Motor neuron (in vitro differentiated cells): Measurements from ENCODE around the gene IL6. TPM values are rescaled to one million over a fixed set of nuclear protein-coding genes. Genes with fewer than 3 reads are reported as not detected.
"Not testable (repeated sequence)": the region's sequence is repeated elsewhere in the genome, so short reads cannot be mapped to it uniquely, and the experiment has no call there.

Experiments
- ATAC-seq, 8 experiments: fragments of 200-7000 bp; cut with Tn5 transposase; replicated peaks in 6 of 8; 2 replicates each; pipeline ENCODE4 v1.8.0; 2021; ENCODE audit warnings: mild to moderate bottlenecking in 8 of 8, moderate library complexity in 8 of 8
- H3K27ac ChIP-seq, 2 donors: fragments of 250-450 bp; sonication (Bioruptor Pico); 2 replicates each; pipeline ENCODE4 v1.9.0; 2021; ENCODE audit warnings: antibody characterized with exemption in 2 of 2, mild to moderate bottlenecking in 2 of 2, moderate library complexity in 1 of 2
- H3K4me1 ChIP-seq, 2 donors: fragments of 250-450 bp; sonication (Bioruptor Pico); replicated peaks in 1 of 2; 2 replicates each; pipeline ENCODE4 v1.6.1; 2021; ENCODE audit warnings: antibody characterized with exemption in 2 of 2, mild to moderate bottlenecking in 2 of 2, moderate library complexity in 1 of 2
- H3K4me3 ChIP-seq, 5 donors: fragments of 250-450 bp; sonication (Bioruptor Pico); 2 replicates each; pipeline ENCODE4 v1.9.0; 2021; ENCODE audit warnings: antibody characterized with exemption in 5 of 5, mild to moderate bottlenecking in 5 of 5, moderate library complexity in 4 of 5
- WGBS, 10 experiments: fragments of 450-650 bp; shearing (Covaris generic); methylation state at CpG; one replicate each; pipeline ENCODE4 v1.0.0; 2022; 5-methylcytosine and 5-hydroxymethylcytosine counted together
- in situ Hi-C, 9 experiments: fragments of 400-800 bp; cut with MboI; loops; one replicate each; pipeline ENCODE4 v1.15.0; 2021; ENCODE audit warnings: low sequenced_read_pairs in 9 of 9, low pct_unique_long_range_greater_than_20kb in 2 of 9; ENCODE audit not compliant: unreplicated experiment in 9 of 9
- total RNA-seq, 8 experiments: library from RNA; unstranded; fragments of 300-600 nt; gene quantifications; 2 replicates each; pipeline versions ENCODE4 v1.2.3 to v1.2.4, GENCODE V29; 2022

IL6 gene
- total RNA-seq, 8 experiments from 2014 or later = 1.0 to 9.3 (median 3.5) TPM; not detected in 4

DNA sequence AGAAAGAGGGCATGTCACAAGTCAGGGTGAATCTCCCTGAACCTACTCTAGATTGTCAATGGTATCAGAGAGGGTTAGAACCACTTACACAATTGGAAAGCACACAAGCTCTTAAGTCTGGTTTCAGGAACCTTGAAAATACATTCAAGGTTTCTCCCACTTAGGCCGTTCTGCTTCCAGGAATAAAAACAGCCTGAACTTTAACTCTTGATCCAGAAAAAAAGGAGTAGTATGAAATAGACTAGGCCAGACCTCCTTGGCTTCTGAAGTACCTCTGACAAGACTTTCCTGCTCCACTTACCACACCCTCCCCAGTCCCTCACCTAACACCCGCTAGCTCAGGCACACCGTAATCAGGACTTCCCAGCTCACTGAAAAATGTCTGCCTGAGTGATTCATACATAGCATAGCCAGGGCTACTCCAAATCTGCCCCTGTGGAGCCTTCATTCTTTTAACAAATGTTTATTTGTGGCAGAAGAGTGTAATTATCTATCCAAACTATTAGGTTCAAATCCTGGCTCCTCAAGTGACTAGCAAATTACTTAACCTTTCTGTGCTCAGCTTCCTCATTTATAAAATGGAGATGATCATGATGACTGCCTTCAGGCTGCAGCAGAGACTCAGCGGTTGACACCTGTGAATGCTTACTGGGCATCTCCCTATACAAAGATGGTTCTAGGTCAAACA lies 30.3 kb upstream of the IL6 start:
- in situ Hi-C loops = no loop called here
- H3K27ac ChIP-seq = no peak overlapping the region
- 67 to 100% (median 93%) methylated on average over 1 to 4 of the region's 4 CpGs; no CpG with 5 or more reads in 3 of the 10 experiments for WGBS, 10 experiments
- no peaks in the 10 kb centered on the region for H3K4me1 ChIP-seq
- no peak overlapping the region for H3K4me3 ChIP-seq
- peak in 1 of 8 experiments; percentile 33 for ATAC-seq

DNA sequence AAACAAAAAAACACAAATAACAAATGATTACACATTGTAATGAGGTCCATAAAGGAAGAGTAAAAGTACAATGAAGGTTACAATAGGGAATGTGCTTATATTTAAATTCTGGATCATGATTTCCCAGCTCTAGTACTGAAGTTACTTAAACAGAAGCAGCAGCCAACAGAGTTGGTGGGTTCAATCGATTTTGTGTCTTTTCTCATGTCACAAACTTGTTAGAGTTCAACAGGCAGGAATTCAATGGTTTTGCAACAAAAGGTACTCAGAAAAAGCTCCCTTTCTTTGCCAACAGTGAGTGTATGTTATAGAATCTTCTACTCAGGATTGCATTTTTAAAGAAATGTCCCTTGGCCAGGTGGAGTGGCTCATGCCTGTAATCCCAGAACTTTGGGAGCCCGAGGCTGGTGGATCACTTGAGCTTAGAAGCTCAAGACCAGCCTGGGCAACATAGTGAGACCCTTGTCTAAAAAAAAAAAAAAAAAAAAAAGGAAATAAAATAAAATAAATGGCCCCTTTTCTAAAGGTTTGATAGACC lies 29.6 kb upstream of the IL6 start:
- in situ Hi-C loops = no loop called here

DNA sequence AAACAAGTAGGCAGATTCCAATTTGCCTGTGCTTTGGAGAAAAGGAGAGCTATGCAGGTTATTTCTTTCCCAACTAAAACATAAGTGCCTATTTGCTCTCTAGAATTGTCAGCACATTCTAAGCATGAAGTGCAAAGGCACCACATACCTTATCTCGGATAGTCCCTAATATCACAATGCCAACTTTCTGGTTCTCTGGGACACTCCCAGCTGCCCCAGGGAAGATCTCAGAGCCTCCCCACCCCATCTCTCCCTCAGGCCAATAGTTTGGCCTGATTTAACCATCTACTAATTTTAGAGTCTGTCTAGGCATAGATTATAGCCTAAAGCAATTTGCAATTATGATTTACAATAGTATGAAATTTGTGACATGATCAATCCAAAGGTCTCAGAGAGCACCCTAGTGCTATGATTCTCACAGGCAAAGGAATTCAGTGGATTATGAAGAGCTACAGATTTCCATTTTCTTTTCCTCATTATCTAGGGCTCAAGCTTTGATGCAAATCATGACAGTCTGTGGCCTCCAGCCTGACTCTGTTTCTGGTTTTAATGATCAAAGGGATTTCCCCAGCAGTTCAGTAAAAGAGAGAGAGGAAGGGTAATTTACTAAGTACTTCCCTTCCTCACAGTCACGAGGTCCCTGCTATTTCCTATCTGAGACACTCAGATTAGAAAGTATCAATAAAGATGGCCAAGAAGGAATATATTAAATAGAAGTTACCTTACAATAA lies 29.0 kb upstream of the IL6 start:
- no peaks in the 10 kb centered on the region for H3K4me1 ChIP-seq
- H3K4me3 ChIP-seq = no peak overlapping the region
- no peak overlapping the region for H3K27ac ChIP-seq
- peak in 3 of 8 experiments; percentile 72 to 84 (median 74) for ATAC-seq
- in situ Hi-C loops = no loop called here
- 0 to 93% (median 53%) methylated on average over 1 to 2 of the region's 2 CpGs for WGBS, 10 experiments

More for the DNA sequence above, 29.6 kb upstream of the IL6 start:
- no peak for ATAC-seq
- Histone ChIP-seq H3K4me1 (no peaks in the 10 kb centered on the region), H3K4me3 (no peak overlapping the region), H3K27ac (no peak overlapping the region)
- WGBS, 10 experiments = 33 to 100% (median 76%) methylated on average over 1 to 2 of the region's 2 CpGs

DNA sequence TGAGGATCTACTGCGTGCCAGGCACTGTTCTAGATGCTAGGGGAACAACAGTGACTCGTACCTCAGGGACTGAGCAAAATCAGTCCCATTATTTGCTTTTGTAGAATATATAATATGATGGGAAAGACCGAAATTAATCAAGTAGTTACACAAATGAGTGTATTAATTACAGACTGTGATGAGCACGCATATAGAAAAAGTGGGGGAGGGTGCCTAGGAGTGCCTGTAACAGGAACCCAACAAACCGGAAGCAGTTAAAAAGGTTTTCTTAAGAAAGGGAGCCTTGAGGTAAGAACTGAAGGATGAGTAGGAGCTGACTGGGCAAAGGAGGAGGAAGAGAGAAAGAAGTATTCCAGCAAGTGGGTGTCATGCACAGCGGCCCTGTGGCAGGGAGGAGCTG lies 28.2 kb upstream of the IL6 start:
- WGBS, 10 experiments = 69 to 100% (median 89%) methylated on average over 1 to 5 of the region's 6 CpGs
- Histone ChIP-seq H3K4me3 (no peak overlapping the region), H3K27ac (no peak overlapping the region), H3K4me1 (no peaks in the 10 kb centered on the region)
- in situ Hi-C loops = no loop called here
- ATAC-seq = no peak

DNA sequence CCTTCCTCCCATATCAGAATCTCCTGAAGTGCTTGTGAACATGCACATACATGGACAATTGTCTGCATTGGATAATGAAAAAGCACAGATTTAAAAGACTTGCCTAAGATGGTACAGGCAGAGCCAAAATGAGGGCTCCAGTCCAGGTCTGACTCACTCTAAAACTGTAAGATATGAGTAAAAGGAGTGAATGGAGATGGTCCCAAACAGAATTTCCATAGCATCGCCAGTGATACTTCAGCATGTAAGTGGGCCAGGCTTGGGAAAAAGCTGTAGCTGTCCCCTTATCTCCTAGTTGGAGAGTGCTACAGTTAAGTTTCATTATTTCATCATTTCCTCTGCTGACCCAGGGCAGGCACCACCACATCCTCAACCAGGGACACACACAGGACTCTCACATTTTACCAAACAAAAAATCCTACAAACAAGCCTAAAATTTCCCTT lies 26.4 kb upstream of the IL6 start:
- ATAC-seq = no peak
- 40 to 100% (median 76%) methylated on average over 1 of the region's 1 CpG; no CpG with 5 or more reads in 4 of the 10 experiments for WGBS, 10 experiments

DNA sequence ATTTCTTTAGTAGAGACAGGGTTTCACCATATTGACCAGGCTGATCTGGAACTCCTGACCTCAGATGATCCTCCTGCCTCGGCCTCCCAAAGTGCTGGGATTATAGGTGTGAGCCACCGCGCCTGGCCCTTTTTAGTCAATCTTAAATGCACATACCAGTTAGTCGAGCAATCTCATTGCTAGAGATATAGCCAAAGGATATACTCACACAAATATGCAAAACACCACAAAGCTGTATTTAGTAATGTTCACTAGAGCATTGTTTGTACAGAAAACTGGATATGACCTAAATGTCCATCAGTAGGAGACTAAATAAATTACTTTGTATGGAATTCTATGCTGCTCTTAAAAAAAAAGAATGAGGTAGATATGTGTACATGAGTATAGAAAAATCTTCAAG lies 24.5 kb upstream of the IL6 start:
- 39 to 100% (median 92%) methylated on average over 1 to 4 of the region's 4 CpGs; no CpG with 5 or more reads in 3 of the 10 experiments for WGBS, 10 experiments

More for the DNA sequence above, 26.4 kb upstream of the IL6 start:
- Histone ChIP-seq H3K4me1 (no peaks in the 10 kb centered on the region), H3K4me3 (no peak overlapping the region), H3K27ac (no peak overlapping the region)
- in situ Hi-C loops = loop anchor here in 1 of 9 experiments (25.0 kb wide), 1 partner anchor 138 kb away; no protein-coding TSS in a partner anchor

DNA sequence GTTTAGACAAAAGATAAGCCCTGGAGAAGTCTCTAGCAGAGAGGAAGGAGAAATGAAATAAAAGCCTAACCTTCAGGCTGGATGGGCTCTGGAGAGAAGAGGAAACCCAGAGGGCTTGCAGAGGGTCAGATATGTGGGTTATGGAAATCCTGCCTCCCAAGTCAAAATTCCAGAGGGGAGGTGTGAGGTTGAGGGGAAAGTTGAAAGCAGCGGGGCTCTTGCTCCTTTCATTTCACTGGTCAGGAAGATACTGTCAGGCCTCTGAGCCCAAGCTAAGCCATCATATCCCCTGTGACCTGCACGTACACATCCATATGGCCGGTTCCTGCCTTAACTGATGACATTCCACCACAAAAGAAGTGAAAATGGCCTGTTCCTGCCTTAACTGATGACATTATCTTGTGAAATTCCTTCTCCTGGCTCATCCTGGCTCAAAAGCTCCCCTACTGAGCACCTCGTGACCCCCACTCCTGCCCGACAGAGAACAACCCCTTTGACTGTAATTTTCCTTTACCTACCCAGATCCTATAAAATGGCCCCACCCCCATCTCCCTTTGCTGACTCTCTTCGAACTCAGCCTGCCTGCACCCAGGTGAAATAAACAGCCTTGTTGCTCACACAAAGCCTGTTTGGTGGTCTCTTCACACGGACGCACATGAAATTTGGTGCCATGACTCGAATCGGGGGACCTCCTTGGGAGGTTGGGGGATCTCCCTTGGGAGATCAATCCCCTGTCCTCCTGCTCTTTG lies 23.7 kb upstream of the IL6 start:
- not testable (repeated sequence) for H3K4me3 ChIP-seq, H3K4me1 ChIP-seq, ATAC-seq, H3K27ac ChIP-seq
- WGBS, 10 experiments = 88 to 100% (median 100%) methylated on average over 1 of the region's 10 CpGs; no CpG with 5 or more reads in 7 of the 10 experiments
- in situ Hi-C loops = loop anchor here in 1 of 9 experiments (25.0 kb wide), 1 partner anchor 141 kb away; no protein-coding TSS in a partner anchor

More for the DNA sequence above, 24.5 kb upstream of the IL6 start:
- Histone ChIP-seq H3K4me1 (no peaks in the 10 kb centered on the region), H3K4me3 (no peak overlapping the region), H3K27ac (no peak overlapping the region)
- ATAC-seq = no peak
- in situ Hi-C loops = loop anchor here in 1 of 9 experiments (25.0 kb wide), 1 partner anchor 140 kb away; no protein-coding TSS in a partner anchor

DNA sequence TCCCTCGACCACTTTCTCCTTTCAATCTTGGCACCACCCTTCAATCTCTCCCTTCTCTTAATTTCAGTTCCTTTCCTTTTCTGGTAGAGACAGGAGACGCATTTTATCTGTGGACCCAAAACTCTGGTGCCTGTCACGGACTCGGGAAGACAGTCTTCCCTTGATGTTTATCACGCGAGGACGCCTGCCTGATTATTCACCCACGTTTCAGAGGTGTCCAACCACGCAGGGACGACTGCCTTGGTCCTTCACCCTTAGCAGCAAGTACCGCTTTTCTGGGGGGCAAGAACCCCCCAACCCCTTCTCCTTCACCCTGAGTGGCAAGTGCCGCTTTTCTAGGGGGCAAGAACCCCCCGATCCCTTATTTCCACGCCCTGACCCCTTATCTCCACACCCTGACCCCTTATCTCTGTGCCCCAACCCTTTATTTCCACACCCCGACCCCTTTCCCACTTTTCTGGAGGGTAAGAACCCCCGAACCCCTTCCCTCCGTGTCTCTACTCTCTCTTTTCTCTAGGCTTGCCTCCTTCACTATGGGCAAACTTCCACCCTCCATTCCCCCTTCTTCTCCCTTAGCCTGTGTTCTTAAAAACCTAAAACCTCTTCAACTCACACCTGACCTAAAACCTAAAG lies 22.9 kb upstream of the IL6 start:
- not testable (repeated sequence) for H3K27ac ChIP-seq, ATAC-seq, H3K4me3 ChIP-seq, H3K4me1 ChIP-seq
- WGBS, 10 experiments = 80 to 100% (median 80%) methylated on average over 1 to 7 of the region's 17 CpGs; no CpG with 5 or more reads in 6 of the 10 experiments
- in situ Hi-C loops = loop anchor here in 1 of 9 experiments (25.0 kb wide), 1 partner anchor 142 kb away; no protein-coding TSS in a partner anchor

DNA sequence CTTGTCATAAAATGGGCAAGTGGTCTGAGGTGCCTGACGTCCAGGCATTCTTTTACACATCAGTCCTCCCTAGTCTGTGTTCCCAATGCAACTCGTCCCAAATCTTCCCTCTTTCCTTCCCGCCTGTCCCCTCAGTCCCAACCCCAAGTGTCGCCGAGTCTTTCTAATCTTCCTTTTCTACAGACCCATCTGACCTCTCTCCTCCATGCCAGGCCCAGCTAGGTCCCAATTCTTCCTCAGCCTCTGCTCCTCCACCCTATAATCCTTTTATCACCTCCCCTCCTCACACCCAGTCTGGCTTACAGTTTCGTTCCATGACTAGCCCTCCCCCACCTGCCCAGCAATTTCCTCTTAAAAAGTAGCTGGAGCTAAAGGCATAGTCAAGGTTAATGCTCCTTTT lies 22.3 kb upstream of the IL6 start:
- 0 to 95% (median 88%) methylated on average over 1 to 4 of the region's 6 CpGs; no CpG with 5 or more reads in 7 of the 10 experiments for WGBS, 10 experiments
- H3K27ac ChIP-seq, H3K4me3 ChIP-seq, ATAC-seq, H3K4me1 ChIP-seq: not testable (repeated sequence)
- in situ Hi-C loops = loop anchor here in 1 of 9 experiments (25.0 kb wide), 1 partner anchor 142 kb away; no protein-coding TSS in a partner anchor

DNA sequence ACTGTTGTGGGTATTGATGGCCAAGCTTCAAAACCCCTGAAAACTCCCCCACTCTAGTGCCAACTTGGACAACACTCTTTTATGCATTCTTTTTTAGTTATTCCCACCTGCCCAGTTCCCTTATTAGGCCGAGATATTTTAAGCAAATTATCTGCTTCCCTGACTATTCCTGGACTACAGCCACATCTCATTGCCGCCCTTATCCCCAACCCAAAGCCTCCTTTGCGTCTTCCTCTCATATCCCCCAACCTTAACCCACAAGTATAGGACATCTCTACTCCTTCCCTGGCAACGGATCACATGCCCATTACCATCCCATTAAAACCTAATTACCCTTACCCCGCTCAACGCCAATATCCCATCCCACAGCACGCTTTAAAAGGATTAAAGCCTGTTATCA lies 21.1 kb upstream of the IL6 start:
- H3K4me3 ChIP-seq, H3K4me1 ChIP-seq, ATAC-seq, H3K27ac ChIP-seq: not testable (repeated sequence)
- in situ Hi-C loops = loop anchor here in 1 of 9 experiments (25.0 kb wide), 1 partner anchor 144 kb away; no protein-coding TSS in a partner anchor
- 78 to 100% (median 91%) methylated on average over 1 to 7 of the region's 7 CpGs; no CpG with 5 or more reads in 5 of the 10 experiments for WGBS, 10 experiments

DNA sequence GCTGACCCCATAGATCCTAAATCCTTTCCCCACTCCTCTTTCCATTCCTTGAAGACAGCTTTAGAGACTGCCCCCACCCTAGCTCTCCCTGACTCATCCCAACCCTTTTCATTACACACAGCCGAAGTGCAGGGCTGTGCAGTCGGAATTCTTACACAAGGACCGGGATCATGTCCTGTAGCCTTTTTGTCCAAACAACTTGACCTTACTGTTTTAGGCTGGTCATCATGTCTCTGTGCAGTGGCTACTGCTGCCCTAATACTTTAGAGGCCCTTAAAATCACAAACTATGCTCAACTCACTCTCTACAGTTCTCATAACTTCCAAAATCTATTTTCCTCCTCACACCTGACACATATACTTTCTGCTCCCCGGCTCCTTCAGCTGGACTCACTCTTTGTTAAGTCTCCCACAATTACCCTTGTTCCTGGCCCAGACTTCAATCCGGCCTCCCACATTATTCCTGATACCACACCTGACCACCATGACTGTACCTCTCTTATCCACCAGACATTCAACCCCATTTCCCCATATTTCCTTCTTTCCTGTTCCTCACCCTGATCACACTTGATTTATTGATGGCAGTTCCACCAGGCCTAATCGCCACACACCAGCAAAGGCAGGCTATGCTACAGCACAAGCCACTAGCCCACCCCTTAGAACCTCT lies 19.8 kb upstream of the IL6 start:
- not testable (repeated sequence) for H3K27ac ChIP-seq, ATAC-seq, H3K4me3 ChIP-seq, H3K4me1 ChIP-seq
- in situ Hi-C loops = loop anchor here in 1 of 9 experiments (25.0 kb wide), 1 partner anchor 145 kb away; no protein-coding TSS in a partner anchor
- WGBS, 10 experiments = 67 to 100% (median 92%) methylated on average over 1 to 3 of the region's 6 CpGs; no CpG with 5 or more reads in 5 of the 10 experiments
